SHP77 (cell line): Measurements from ENCODE around the gene YIPF5.

ENCODE experiments used
- DNase-seq, 2 experiments: peaks; one replicate each; lab custom pipeline; 2025; lab: John Stamatoyannopoulos, UW

YIPF5 gene

GRCh38 chr5:144125163-144125726 is 45.2 kb downstream of the YIPF5 start:
- no peak for DNase-seq

GRCh38 chr5:144122641-144123040 is 47.8 kb downstream of the YIPF5 start:
- DNase-seq = no peak

- no peak for DNase-seq
Measured at GRCh38 chr5:144122081-144122480, 48.4 kb downstream of the YIPF5 start.

GRCh38 chr5:144121577-144121976 is 48.9 kb downstream of the YIPF5 start:
- no peak for DNase-seq

GRCh38 chr5:144120661-144121180 is 49.7 kb downstream of the YIPF5 start:
- DNase-seq = no peak

- DNase-seq = no peak
Measured at GRCh38 chr5:144117412-144117811, 53.0 kb downstream of the YIPF5 start.

GRCh38 chr5:144114571-144114970 is 55.9 kb downstream of the YIPF5 start:
- DNase-seq = no peak
